Caco-2 (cell line): ENCODE data around the gene DLG2. TPM values are rescaled to one million over a fixed set of nuclear protein-coding genes. Genes with fewer than 3 reads are reported as not detected.

Source experiments
- BruUV-seq: library from RNA; stranded (reverse); fragments of 400-500 nt; replicated peaks from 2 replicates; lab custom pipeline; 2021; lab: Mats Ljungman, UMichigan
- CTCF ChIA-PET: fragments of 300-600 bp; sonication (Branson Sonifier 250); formaldehyde crosslinking; loops from one replicate; lab custom pipeline; 2022; ENCODE audit warnings: antibody characterized with exemption; lab: Charles Lee
- POLR2A ChIA-PET: fragments of 300-600 bp; sonication (Branson Sonifier 250); formaldehyde crosslinking; loops from one replicate; lab custom pipeline; 2022; ENCODE audit warnings: antibody characterized with exemption; lab: Charles Lee
- DNase-seq, 2 experiments: peaks; one replicate each; pipeline versions ENCODE4 v3.0.0 to v3.0.0-alpha.2; 2020 to 2022
- H3K27me3 ChIP-seq: replicated peaks from 2 replicates; pipeline ENCODE4 v1.6.0; 2011; ENCODE audit warnings: low read length; ENCODE audit not compliant: control insufficient read depth, insufficient read depth
- H3K36me3 ChIP-seq: 2 replicates; pipeline ENCODE4 v1.5.1; 2011; ENCODE audit warnings: low read length; ENCODE audit not compliant: control insufficient read depth, insufficient read depth
- H3K4me1 ChIP-seq: fragments of 250-450 bp; sonication (Bioruptor Pico); 2 replicates; pipeline ENCODE4 v1.5.1; 2020; ENCODE audit warnings: mild to moderate bottlenecking
- H3K4me3 ChIP-seq: 2 replicates; pipeline ENCODE4 v1.5.1; 2011; ENCODE audit warnings: low read depth, mild to moderate bottlenecking, control low read depth, low read length
- H3K9me3 ChIP-seq: fragments of 250-450 bp; sonication (Bioruptor Pico); 2 replicates; pipeline ENCODE4 v1.5.1; 2020; ENCODE audit warnings: mild to moderate bottlenecking, moderate library complexity
- H3K27ac Mint-ChIP-seq: one replicate; pipeline ENCODE4 v1.8.0; 2022; ENCODE audit warnings: mixed read lengths; ENCODE audit not compliant: unreplicated experiment
- H3K27me3 Mint-ChIP-seq: one replicate; pipeline ENCODE4 v1.8.0; 2022; ENCODE audit warnings: mixed read lengths; ENCODE audit not compliant: insufficient read depth, unreplicated experiment
- H3K36me3 Mint-ChIP-seq: one replicate; pipeline ENCODE4 v1.8.0; 2022; ENCODE audit warnings: mild to moderate bottlenecking, mixed read lengths; ENCODE audit not compliant: insufficient read depth, unreplicated experiment
- H3K4me1 Mint-ChIP-seq: one replicate; pipeline ENCODE4 v1.8.0; 2022; ENCODE audit warnings: low read depth, mixed read lengths; ENCODE audit not compliant: unreplicated experiment
- H3K4me3 Mint-ChIP-seq: one replicate; pipeline ENCODE4 v1.8.0; 2022; ENCODE audit warnings: mild to moderate bottlenecking, moderate library complexity, mixed read lengths; ENCODE audit not compliant: unreplicated experiment
- H3K9me3 Mint-ChIP-seq: one replicate; pipeline ENCODE4 v1.8.0; 2022; ENCODE audit warnings: mixed read lengths; ENCODE audit not compliant: unreplicated experiment
- CTCF ChIP-seq, 2 experiments: fragments of 200-600 bp in 1 of 2; IDR thresholded peaks; 1 replicate in 1 of 2; 2 replicates in 1 of 2; pipeline versions ENCODE4 v1.5.1 to v1.8.0; 2011 to 2022; ENCODE audit warnings: antibody characterized with exemption in 1 of 2, control low read depth in 1 of 2, inconsistent platforms in 1 of 2, low read depth in 1 of 2, low read length in 1 of 2, mild to moderate bottlenecking in 1 of 2, moderate library complexity in 1 of 2; ENCODE audit not compliant: insufficient read depth in 1 of 2, severe bottlenecking in 1 of 2, unreplicated experiment in 1 of 2
- intact Hi-C: fragments of 100-400 bp; cut with micrococcal nuclease; formaldehyde crosslinking; loops from one replicate; pipeline ENCODE4 v1.10.0; 2022; ENCODE audit not compliant: unreplicated experiment
- total RNA-seq: library from RNA; stranded (reverse); gene quantifications from 2 replicates; pipeline ENCODE4 v1.2.3, GENCODE V29; 2022

Gene DLG2
- total RNA-seq, 1 experiment from 2014 or later: 21.6 TPM

- no peaks in the 10 kb centered on the region for H3K9me3 ChIP-seq
- intact Hi-C loops: no loop called here
- no peaks in the 10 kb centered on the region for H3K4me1 ChIP-seq
- no peaks in the 10 kb centered on the region; the same call in 1 of the 2 replicates for H3K27me3 ChIP-seq
- Mint-ChIP-seq H3K4me1 (no peaks in the 10 kb centered on the region), H3K36me3 (no peaks in the 10 kb centered on the region), H3K9me3 (no peaks in the 10 kb centered on the region), H3K27ac (no peak overlapping the region), H3K4me3 (no peak overlapping the region), H3K27me3 (no peaks in the 10 kb centered on the region)
- BruUV-seq: no TSS peak
- ChIA-PET POLR2A (no interaction called here), CTCF (no interaction called here)
- H3K4me3 ChIP-seq: no peak overlapping the region
- no peak for DNase-seq
- no peak for TF ChIP-seq CTCF (IDR thresholded peaks at IDR 0.05; ENCODE audit: insufficient read depth in 1 of 2, low read depth in 1 of 2, low read length in 1 of 2, severe bottlenecking in 1 of 2, unreplicated experiment in 1 of 2)
- no peaks in the 10 kb centered on the region for H3K36me3 ChIP-seq
These were observed 2218.2 kb downstream of the DLG2 start for GRCh38 chr11:83408946-83409345.

Other genes with a start within 250 kb of the DLG2 start
- gene TMEM126B, start 1.2 kb upstream of the DLG2 start, total RNA-seq: 141 and 144 TPM in 2 replicates
- gene TMEM126A, start 20.6 kb upstream of the DLG2 start, total RNA-seq: 35.5 and 37.7 TPM in 2 replicates
- gene CREBZF, start 37.8 kb upstream of the DLG2 start, total RNA-seq: 99.4 and 101 TPM in 2 replicates
- 2.0 and 2.6 TPM in 2 replicates for gene CCDC89, start 58.9 kb upstream of the DLG2 start, total RNA-seq
- 110 and 156 TPM in 2 replicates for gene SYTL2, start 183.8 kb upstream of the DLG2 start, total RNA-seq
- gene CCDC83, start 228.0 kb upstream of the DLG2 start, total RNA-seq: not detected in 2 replicates